Activated CD4-positive, alpha-beta T cell treated with anti-CD3 and anti-CD28 coated beads, Interleukin-2, amount 50 U/mL, for 24 hours (primary cell): ENCODE results near the gene NSUN6.

Experiments used
- DNase-seq, 2 donors: peaks; one replicate each; pipeline ENCODE4 v3.0.0-alpha.2; 2020; ENCODE audit warnings: low read depth in 1 of 2, low spot score in 1 of 2

The NSUN6 gene, protein sequence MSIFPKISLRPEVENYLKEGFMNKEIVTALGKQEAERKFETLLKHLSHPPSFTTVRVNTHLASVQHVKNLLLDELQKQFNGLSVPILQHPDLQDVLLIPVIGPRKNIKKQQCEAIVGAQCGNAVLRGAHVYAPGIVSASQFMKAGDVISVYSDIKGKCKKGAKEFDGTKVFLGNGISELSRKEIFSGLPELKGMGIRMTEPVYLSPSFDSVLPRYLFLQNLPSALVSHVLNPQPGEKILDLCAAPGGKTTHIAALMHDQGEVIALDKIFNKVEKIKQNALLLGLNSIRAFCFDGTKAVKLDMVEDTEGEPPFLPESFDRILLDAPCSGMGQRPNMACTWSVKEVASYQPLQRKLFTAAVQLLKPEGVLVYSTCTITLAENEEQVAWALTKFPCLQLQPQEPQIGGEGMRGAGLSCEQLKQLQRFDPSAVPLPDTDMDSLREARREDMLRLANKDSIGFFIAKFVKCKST

DNA sequence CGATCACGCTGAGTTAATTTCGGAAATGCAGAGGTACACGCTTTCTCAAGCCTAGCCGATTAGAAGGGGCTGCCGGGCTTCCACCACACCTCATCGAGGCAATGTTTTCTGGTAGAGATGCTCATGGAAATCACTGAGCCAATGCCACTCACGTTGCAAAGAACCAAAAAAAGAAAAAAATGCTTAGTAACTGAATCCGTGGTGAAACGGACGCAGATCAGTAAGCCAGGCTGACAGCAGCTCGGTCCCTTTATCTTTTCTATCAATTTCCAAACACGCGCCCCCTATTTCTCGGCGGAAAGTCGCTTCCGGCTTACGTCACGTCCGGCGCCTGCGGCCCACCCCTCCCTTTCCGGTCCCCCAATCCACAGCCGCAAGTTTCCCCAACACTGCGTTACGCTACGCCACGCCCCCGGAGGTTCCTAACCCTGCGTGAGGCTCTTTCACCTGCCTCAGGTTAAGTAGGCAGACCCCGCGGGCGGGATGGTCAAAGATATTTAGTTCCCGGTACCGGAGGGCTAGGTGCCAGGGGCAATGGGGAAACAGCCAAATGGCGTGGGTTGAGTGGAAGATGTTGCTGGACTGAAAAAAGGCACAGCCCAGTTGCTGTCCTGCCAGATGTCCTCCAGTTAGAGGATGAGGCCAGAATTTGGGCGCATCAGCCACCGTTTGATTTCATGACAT lies at the start of gene NSUN6:
TSS of gene NSUN6 (minus strand) at position 264 of the 684 bp plus-strand sequence. CDS start 384 bp downstream, outside the sequence.
- peak; percentile 84 to 89 for DNase-seq

DNA sequence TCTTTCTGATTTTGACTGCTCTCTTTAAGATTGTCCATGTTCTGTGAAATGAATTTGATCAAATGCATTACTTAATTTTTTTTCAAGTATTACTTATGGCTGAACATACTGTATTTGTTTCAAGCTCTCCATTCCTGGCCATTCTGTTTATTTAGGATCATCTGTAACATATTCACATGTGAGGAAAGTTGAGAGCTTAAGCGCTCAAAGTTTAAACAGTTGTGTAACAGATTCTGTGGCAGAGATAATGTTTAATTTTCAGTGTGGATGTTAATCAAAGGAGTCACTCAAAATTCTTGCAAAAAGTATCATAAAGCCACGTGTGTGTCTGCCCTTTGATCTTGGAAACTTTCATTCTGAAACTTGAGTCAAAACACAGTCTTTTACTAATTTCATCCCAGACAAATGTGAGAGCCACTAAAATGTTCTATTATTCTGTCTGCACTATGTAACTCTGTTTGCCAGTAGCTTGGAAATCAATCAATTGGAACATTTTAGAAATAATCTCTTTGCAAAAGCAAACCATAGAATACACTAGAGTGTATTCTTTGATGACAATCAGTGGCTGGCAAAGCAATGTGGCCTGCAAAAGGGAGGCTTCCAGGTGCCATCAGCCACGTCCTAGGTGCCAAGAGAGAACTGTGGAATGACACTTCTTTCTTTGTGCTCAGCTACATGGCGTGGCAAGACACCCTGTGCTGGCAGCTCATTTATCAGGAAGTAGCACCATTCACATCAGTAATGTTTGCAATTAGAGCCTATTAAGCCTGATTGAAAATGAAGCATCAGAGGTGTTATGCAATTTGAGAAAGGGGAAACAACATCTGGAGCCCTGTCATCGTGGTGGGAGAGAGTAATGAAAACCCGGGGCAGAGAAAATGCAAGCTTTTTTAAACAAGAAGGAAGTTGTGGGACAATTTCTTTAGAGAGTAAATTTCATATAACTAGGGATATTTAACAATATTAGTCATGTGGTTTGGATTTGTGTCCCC lies 48.8 kb upstream of the NSUN6 start:
- DNase-seq, result no peak

DNA sequence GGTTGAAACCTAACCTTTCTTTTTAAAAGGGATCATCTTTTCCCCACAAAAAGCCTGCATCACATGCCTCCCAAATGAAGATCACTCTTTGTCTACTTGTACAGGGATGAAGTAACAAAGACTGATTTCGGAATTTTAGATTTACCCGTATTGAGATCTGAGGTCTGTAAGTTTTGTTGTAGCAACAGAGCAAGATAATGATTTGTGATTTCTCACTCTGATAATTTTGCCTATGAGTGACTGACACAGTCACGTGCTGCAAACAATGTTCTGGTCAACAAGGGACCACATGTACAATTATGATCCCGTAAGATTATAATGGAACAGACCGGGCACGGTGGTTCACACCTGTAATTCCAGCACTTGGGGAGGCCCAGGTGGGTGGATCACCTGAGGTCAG lies 39.2 kb upstream of the NSUN6 start:
- no peak for DNase-seq

DNA sequence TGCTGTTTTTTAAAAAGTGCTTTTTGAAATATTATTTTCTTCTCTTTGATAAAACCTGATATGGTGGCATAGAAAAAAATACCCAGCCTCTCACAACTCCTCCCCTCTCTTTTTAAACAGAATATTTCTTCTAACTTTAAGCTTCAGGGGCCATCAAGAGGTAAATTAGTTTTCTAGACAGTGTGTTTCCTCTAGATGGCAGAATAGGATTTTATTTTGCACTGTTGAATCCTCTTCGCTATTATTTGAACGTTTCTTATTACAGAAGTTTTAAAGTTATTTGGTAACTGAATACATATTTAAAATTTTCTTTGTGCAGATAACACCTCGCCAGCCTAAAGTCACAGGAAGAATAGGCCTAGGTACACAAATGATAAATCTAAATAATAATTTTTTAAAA lies 38.1 kb upstream of the NSUN6 start:
- no peak for DNase-seq

DNA sequence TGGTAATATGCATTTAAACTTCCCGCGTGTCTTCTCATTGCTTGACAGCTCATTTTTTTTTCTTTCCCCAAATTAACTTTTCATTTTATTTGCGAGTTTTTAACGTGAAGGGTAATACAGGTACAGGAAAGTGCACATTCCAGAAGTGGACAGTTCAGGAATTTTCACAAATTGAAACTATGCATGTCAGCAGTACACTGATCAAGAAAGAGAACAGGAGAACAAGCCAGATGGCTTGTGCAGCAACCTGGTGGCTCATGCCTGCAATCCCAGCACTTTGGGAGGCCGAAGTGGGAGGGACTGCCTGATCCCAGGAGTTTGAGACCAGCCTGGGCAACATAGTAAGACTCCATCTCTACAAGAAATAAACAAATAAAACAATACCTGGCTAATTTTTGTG lies 36.3 kb upstream of the NSUN6 start:
- DNase-seq, result no peak

DNA sequence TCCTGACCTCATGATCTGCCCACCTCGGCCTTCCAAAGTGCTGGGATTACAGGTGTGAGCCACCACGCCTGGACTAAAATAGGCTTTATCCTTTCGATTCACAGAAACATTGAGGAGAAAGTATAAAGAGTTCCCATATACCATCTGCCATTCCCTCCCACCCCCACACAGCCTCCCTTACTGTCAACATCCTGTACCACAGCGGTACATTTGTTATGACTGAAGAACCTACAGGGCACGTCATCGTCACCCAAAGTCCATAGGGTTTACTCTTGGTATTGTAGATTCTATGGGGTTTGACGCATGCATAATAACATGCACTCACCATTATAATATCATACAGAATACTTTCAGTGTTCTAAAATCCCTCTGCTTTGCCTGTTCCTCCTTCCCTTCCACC lies 35.8 kb upstream of the NSUN6 start:
- no peak for DNase-seq

DNA sequence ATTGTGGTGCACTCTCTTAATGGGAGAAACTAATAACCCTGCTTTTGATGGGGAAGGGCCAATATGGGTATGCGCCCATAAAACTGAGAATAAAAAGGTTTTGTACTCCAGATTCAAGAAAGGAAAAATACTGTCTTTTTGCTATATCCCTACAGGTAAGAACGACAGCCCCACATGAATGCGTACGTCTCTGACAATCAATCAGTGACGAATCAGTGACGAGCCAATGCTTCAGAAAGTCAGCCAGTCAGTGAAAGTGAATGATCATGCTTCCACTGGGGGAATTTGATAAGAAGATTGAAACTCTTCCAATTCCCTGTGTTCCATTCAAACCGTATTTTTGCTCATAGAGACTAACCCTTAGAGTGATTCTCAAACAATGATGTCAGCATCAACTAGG lies 34.2 kb upstream of the NSUN6 start:
- DNase-seq, result no peak

DNA sequence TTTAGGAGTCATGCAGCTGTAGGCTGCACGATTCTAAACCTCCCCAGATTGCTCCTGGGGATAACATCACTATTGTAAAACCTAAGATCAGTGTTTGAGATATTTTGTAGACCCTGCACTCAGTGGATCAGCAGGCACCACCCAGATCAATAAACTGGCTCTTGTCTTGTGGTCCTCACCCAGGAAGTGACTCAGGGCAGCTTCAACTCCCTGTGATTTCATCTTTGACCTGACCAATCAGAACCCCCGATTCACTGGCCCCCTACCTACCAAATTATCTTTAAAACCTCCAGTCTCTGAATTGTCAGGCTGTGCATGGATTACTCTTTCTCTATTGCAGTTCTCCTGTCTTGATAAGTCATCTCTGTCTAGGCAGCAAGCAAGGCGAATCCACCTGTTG lies 33.6 kb upstream of the NSUN6 start:
- DNase-seq, result no peak

DNA sequence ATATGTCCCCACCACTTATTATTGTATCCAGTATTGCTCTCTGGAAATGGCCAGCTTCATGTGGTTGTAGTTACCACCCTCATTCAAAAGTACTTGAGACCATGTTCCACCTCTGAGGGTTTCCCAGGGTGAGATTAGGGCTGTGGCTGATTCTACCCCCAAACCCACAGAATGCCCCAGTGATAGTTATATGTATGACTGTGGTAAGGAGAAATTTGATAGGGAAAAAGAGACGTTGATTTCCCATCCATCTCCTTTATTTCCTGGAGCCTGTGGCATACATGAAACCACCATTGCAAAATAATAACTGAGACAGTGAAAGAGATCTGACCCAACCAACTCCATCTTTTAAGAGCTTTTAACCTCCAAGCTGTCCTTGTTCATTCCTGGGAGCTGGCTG lies 33.0 kb upstream of the NSUN6 start:
- no peak for DNase-seq

DNA sequence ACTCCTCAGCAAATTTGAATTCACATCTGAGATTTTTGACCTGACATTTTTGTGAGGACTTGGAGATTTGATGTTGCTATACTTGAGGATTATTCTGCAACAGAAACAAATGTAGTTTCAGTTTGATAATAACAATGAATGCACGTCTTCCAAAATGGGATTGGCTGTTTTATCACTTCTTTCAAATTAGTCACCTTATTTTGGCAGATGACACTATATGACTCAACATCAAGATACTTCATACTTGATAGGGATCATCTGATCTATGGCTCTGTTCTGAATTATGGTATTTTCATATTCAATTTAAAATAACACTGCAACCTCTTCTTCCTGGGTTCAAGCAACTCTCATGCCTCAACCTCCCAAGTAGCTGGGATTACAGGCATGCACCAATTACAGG lies 32.0 kb upstream of the NSUN6 start:
- no peak for DNase-seq

DNA sequence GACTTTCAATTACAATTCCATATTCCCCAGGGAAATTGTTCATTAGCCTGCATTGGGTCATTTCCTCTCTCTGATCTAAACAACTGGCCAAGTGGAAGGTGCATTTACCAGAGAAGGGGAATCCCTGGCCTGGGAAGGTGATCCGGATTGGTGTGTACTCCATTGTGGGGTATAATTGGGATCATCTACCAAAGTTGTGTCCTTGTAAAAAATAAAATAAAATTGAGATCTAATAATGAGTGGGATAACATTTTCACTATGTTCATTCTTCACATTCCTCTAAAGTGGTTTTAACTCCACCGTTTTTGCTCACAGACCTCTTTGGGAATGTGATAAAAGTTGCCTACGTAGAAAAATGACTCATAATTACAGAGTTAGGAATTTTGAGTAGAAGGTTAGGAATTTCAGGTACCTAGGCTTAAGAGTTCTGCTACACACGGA lies 30.6 kb upstream of the NSUN6 start:
- DNase-seq, result no peak

DNA sequence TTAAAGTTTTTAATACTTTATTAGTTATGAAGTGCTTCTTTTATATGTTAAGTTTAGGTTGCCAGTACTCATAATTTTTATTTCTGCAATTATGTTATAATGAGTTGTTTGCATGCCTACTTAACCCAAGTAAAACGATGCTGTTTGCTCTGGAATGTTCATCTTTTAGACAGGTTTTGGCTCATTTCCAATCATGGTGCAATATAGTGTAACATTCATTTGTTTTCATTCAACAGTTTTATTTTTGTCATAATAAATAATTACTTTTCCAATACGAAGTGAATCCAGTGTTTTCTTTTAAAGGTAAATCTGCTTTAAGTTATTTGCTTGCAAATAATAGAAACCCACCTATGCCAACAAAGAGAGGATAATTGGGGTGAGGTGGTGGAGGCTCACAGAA lies 30.0 kb upstream of the NSUN6 start:
- no peak for DNase-seq

DNA sequence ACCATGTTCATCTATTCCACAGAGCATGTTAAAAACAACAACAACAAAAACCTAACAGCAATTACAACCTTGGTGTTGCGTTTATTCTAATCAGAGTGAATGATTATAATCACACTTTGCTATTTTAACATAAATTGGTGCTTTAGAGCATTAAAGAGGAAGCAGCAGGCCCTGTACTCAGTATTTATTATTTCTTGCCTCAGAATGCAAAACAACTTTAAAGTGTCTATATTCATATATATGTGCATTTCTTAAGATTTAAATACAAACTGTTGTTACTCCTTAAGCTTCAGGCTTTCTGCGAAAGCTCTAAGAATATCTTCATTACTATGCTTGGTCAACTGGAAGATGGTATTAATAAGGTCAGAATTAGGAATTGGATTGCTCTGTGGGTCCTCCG lies 29.4 kb upstream of the NSUN6 start:
- no peak for DNase-seq

DNA sequence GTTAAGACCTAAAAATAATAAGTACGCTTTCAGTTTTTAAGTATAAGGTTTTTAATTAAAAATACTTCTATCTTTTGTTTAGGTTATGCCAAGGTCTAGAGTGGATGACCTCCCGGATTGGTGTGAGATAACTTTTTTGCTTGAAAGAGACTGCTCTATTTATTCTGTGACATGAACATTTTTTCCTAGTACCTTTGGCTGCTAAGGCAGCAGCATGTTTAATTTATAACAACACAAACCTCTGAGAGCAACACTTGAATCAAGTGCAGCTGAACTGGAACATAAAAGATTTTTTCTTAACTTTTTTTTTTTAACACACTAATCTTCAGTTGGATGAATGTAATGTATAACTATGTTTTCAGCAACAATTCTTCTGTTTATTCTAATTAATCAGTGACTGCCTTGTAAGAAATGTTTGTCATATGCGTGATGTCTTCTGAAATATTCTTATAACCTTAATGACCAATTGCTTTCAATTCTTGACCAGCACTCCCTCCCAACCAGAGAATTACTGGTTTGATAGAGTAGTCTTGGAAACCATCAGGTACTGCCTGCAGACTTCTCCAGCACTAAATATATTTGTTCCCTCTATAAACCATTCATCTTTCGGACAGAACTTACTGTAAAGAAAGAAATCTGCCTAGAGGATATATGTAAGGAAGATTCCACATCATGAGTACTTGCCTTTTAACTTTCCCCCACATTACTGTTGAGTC lies 23.9 kb upstream of the NSUN6 start:
- no peak for DNase-seq

DNA sequence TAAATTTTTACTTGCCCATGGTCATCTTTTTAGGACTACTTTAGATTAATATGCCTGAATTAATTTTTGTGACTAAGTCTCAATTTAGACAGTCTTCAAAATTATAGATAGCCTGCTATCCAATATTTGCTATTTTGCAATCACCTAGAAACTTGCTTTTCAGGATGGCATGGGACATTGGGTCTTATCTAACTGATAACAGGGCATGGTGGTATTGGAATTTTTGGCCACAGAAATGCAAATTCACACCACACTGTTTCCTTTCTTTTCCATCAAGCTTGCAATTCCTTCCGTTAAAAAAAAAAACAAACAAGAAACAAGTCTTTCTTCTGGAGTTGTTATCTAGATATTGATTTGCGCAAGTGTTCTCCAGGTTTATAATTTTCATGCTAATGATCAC lies 16.6 kb upstream of the NSUN6 start:
- DNase-seq, result no peak

DNA sequence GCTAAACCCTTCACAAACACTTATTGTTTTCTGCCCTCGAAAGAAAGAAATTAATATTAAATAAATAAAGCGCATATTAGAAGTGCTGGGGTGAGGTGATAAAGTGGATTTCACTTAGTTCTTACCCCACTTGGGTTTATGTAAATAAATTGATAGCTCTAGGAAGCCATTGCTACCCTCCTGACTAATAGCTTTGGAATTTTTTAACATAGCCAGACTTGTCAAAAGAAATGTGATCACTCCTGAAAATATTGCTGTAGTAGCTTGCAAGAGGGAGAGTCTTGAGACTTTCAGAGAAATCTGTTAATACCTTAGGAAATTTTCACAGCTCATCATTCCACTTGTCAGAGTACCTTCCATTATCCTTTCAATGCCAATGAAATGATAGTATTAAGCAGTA lies 15.4 kb upstream of the NSUN6 start:
- DNase-seq, result no peak

DNA sequence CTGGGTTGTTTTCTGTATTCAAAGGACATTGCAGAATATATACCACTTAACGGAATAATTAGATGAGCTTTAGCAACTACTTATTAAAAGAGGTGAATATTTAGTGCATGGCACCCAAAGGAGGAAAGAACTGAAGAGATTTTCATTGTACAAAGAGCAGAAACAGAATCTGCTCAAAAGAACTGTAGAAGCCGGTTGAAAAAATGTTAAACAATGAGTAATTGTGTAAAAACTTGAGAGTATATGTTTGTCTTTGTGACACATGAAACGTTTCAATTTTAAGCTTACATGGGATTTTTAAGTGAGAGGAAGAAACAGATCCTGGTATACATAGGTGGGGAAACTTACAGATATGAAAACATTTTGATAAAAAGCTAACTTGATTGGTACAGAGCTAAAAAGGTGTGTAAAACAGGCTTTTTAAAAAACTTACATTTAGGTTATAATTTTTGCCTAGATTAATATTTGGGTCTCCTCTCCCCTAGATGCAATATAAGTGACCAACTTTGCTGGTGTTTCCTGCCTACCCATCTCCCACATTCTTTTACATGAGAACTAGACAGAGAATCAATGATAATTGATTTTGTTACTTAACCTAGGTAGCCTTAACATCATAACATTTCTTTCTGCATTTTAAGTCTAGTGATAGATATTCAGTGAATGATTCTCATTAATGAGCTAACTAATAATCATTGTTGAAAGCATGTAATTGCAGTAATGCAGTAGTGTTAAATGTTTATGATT lies 14.6 kb upstream of the NSUN6 start:
- no peak for DNase-seq

DNA sequence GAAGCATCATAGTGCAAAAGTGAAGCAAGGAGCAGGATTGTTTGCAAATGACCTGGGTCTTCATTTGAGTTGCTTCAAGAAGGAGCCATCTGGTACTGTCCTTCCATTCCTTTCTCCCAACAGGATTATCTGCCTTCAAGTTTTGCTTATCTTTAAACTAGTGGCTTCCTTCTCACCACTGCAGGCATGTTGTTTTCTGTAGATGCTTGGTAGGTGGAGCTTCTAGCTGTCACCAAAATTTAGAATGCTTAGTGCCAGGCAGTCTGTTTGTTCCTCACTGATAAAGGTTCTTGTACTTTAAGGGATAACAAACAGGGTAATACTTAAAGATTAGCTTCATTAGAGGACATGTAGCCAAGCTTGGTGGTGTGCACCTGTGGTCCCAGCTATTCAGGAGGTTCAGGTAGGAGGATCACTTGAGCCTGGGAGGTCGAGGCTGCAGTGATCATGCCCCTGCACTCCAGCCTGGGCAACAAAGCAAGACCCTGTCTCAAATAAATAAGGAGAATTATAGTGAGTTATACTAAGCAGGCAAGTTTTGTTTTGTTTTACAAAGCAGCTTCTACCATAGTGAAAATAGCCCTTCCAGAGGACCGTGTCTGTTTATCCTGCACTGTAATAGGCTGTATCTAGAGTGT lies 13.6 kb upstream of the NSUN6 start:
- no peak for DNase-seq

DNA sequence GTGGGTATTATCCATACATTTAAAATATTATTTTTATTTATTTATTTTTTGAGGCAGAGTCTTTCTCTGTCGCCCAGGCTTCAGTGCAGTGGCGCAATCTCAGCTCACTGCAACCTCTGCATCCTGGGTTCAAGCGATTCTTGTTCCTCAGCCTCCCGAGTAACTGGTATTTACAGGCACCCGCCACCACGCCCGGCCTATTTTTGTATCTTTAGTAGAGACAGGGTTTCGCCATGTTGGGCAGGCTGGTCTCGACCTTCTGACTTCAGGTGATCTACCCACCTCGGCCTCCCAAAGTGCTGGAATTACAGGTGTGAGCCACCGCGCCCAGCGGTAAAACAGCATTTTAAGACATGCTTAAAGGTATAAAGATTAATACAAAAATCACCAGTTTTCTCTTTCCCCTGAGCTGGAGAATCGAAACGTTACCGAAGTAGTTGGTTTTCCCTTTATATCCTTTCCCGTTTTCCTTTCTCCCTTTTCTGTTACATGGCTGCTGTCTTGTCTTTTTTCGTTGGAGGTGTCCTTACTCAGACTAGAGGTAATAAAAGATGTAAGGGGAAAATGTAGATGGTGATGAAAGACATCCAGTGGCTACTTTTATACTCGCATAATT lies 9.5 kb upstream of the NSUN6 start:
- no peak for DNase-seq
